ENCODE data around the gene SCG5.

SCG5 gene

GRCh38 chr15:32679298-32679690 is 37.8 kb downstream of the SCG5 start:
- no peak for TF ChIP-seq SIN3A (IDR thresholded peaks at IDR 0.05; ENCODE audit: borderline replicate concordance, insufficient read depth, low read length)
- no peak for TF ChIP-seq TAF1 (IDR thresholded peaks at IDR 0.05; ENCODE audit: borderline replicate concordance, insufficient read depth, low read length)
- no peak for TF ChIP-seq POLR2AphosphoS5 (IDR thresholded peaks at IDR 0.05; ENCODE audit: low read depth, low read length)
- TF ChIP-seq FOXP2 (optimal IDR thresholded peaks at IDR 0.05; ENCODE audit: borderline replicate concordance, extremely low read depth, extremely low read length, insufficient read depth): no peak

- TF ChIP-seq REST (IDR thresholded peaks at IDR 0.05; ENCODE audit: insufficient read depth in 1 of 2, low read depth in 2 of 2, low read length in 2 of 2): no peak
- TF ChIP-seq TAF1 (IDR thresholded peaks at IDR 0.05; ENCODE audit: borderline replicate concordance, insufficient read depth, low read length): no peak
- TF ChIP-seq FOXP2 (optimal IDR thresholded peaks at IDR 0.05; ENCODE audit: borderline replicate concordance, extremely low read depth, extremely low read length, insufficient read depth): no peak
- TF ChIP-seq SIN3A (IDR thresholded peaks at IDR 0.05; ENCODE audit: borderline replicate concordance, insufficient read depth, low read length): no peak
- TF ChIP-seq POLR2AphosphoS5 (IDR thresholded peaks at IDR 0.05; ENCODE audit: low read depth, low read length): no peak
These were observed 41.1 kb downstream of the SCG5 start for GRCh38 chr15:32682569-32682968.

- no peak for TF ChIP-seq FOXP2 (optimal IDR thresholded peaks at IDR 0.05; ENCODE audit: borderline replicate concordance, extremely low read depth, extremely low read length, insufficient read depth)
- TF ChIP-seq TAF1 (IDR thresholded peaks at IDR 0.05; ENCODE audit: borderline replicate concordance, insufficient read depth, low read length): no peak
These were observed 41.6 kb downstream of the SCG5 start for GRCh38 chr15:32682977-32683630.

DNA sequence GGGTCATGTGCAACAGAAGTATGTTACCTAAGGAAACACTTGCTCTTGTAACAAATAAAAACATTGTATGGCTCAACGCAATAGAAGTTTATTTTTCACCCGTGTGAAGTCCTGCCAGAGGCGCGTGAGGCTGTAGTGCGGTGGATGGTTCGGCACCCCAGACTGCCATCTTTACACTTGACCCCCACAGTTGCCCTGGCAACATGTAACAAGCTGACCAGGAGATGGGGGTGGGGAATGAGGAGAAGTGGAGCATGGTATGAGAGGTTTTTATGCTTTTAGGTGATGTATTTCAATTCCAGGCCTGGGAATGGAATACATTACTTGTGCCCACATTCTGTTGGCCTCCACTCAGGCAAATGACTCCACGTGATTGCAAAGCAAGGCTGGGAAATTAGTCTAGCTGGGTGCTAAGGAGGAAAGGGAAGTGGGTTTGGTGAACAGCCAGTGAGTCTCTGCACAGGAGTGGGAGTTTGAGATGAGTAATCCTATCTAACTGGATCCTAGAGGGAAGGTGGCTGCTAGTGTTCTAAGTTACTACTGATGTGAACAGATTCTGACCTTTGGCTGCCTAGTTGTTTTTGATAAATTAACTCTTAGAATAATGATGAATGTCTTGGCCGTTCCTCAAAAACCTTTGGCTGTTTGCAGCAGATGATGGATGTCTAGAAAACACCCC is 42.5 kb downstream of the SCG5 start:
- TF ChIP-seq REST (IDR thresholded peaks at IDR 0.05; ENCODE audit: insufficient read depth in 1 of 2, low read depth in 2 of 2, low read length in 2 of 2): no peak
- TF ChIP-seq POLR2AphosphoS5 (IDR thresholded peaks at IDR 0.05; ENCODE audit: low read depth, low read length): 0 out of 2 replicates have a peak, but pooled peaks have one; percentile 37
- TF ChIP-seq TAF1 (IDR thresholded peaks at IDR 0.05; ENCODE audit: borderline replicate concordance, insufficient read depth, low read length): peak; percentile 51; the same call in 1 of the 2 replicates
- no peak; the same call in 1 of the 2 replicates for TF ChIP-seq SIN3A (IDR thresholded peaks at IDR 0.05; ENCODE audit: borderline replicate concordance, insufficient read depth, low read length)
- TF ChIP-seq FOXP2 (optimal IDR thresholded peaks at IDR 0.05; ENCODE audit: borderline replicate concordance, extremely low read depth, extremely low read length, insufficient read depth): no peak

- no peak for TF ChIP-seq REST (IDR thresholded peaks at IDR 0.05; ENCODE audit: insufficient read depth in 1 of 2, low read depth in 2 of 2, low read length in 2 of 2)
- peak; percentile 43; the same call in 1 of the 2 replicates for TF ChIP-seq POLR2AphosphoS5 (IDR thresholded peaks at IDR 0.05; ENCODE audit: low read depth, low read length)
- TF ChIP-seq TAF1 (IDR thresholded peaks at IDR 0.05; ENCODE audit: borderline replicate concordance, insufficient read depth, low read length): no peak
- no peak for TF ChIP-seq FOXP2 (optimal IDR thresholded peaks at IDR 0.05; ENCODE audit: borderline replicate concordance, extremely low read depth, extremely low read length, insufficient read depth)
- peak; percentile 68; the same call in 1 of the 2 replicates for TF ChIP-seq SIN3A (IDR thresholded peaks at IDR 0.05; ENCODE audit: borderline replicate concordance, insufficient read depth, low read length)
These were observed 44.1 kb downstream of the SCG5 start for GRCh38 chr15:32685576-32685975.

DNA sequence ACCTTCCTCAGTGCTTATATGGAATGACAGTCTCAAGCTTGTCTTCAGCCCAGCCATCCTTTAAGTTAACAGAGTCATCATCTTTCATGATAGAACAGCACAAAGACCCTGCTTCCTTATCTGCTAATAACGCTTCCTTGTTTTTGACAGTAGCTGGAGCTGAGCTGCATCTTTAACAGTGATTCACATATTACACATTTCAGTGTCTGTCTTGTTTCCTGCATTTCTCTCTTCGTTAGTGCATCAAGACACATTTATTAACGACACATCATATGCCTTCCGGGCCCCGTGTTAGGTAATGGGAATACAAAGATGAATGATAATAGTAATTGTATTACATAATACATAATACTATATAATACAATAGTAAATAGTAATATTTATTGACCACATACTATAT is 46.0 kb downstream of the SCG5 start:
- peak; percentile 66; the same call in 1 of the 2 replicates for TF ChIP-seq SIN3A (IDR thresholded peaks at IDR 0.05; ENCODE audit: borderline replicate concordance, insufficient read depth, low read length)
- no peak for TF ChIP-seq FOXP2 (optimal IDR thresholded peaks at IDR 0.05; ENCODE audit: borderline replicate concordance, extremely low read depth, extremely low read length, insufficient read depth)
- no peak for TF ChIP-seq REST (IDR thresholded peaks at IDR 0.05; ENCODE audit: insufficient read depth in 1 of 2, low read depth in 2 of 2, low read length in 2 of 2)
